GM19372 (cell line): ENCODE measurements around the gene CLEC19A.

Experiments used
- ATAC-seq: cut with Tn5 transposase; IDR thresholded peaks from one replicate; pipeline ENCODE4 v1.9.1; 2021; ENCODE audit warnings: mild to moderate bottlenecking, low read depth, moderate library complexity; ENCODE audit not compliant: unreplicated experiment

The CLEC19A gene

DNA sequence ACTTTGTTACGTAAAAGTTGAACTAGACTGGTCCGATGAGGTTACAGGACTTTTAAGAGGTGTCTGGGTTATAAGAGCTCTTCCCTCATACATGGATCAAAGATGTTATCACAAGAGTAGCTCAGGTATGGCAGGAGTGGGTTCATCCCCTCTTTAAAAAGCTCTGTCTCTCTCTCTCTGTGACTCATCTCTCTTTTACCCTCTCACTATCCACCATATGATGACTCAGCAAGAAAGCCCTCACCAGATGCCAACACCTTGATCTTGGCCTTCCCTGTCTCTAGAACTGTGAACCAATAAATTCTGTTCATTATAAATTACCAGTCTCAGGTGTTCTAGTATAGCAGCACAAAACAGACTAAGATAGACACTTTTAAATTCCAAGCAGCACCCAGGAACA lies 1.9 kb upstream of the CLEC19A start:
- ATAC-seq, result no peak

DNA sequence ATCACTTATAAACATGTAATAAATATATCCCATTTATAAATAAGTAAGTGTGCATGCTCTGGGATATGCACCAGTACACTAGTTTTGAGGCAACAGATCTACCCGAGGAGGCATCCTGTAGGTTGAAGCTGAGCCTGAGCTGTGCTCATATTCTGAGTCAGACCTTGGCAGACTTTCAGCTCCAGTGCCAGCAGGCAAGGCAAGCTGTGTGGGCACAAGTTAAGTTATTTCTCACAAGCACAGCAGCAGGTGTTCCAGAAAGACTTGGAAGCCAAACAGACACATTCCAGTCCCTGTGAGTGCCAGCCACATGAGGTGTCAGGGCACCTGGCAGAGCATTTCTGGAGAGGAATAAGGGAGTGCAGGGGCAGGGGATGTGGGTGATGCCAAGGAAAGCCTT lies 1.3 kb upstream of the CLEC19A start:
- ATAC-seq, result no peak

- ATAC-seq, result no peak
Observed at GRCh38 chr16:19286827-19287226, 1.3 kb downstream of the CLEC19A start.

DNA sequence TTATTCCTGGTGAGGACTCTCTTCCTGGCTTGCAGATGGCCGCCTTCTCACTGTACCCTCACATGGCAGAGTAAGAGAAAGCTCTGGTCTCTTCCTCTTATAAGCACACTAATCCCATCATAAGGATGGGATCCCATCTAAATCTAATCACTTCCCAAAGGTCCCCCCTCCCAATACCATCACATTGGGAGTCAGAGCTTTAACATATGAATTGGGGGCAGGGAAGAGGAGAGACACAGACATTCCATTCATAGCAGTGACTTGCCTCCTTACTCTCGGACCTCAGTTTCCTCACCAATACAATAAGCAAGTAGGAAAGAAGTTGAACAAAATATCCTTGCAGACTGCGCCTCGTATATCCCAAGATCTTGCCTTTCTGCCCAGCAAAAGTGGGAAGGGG lies 1.7 kb downstream of the CLEC19A start:
- ATAC-seq, result no peak

DNA sequence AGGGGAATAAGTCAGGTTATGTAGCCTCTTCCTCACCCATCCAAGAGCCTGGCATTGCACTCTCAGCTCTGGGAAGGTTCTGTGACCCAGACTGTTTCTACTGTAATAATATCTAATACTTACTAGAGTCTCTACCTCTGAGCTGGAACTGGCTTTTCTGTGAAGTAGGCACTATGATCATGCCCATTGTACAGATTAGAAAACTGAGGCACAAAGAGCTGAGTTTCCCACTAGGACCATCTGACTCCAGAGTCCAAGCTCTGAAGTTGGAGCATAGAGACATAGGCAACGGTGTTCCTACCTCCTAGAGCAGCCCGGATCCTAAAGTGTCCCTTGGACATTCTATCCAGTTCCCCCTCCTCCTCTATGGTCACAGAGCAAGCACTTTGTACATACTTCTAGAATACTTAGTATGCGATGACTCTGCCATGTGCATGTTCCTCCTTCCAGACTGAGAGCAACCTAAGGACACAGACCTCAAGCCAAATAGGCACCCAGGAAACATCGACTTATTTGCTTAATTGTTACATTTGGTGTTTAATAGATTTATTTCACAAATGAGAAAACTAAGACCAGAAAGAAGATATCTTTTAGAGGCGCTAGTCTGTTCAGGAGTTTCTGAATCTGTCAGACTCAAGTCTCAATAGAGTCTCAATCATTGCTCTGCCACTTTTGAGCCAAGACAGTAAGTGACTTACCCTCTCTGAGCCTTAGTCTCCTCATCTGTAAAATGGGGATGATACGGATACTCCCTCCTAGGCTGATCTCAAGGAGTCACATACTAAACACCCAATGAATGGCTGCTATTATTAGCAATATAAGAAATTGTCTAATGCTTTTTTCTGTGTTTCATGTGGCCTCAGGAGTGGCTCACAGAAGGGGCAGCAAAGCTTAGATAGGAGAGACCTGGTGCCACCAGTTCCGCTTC lies 3.6 kb downstream of the CLEC19A start:
- no peak for ATAC-seq

DNA sequence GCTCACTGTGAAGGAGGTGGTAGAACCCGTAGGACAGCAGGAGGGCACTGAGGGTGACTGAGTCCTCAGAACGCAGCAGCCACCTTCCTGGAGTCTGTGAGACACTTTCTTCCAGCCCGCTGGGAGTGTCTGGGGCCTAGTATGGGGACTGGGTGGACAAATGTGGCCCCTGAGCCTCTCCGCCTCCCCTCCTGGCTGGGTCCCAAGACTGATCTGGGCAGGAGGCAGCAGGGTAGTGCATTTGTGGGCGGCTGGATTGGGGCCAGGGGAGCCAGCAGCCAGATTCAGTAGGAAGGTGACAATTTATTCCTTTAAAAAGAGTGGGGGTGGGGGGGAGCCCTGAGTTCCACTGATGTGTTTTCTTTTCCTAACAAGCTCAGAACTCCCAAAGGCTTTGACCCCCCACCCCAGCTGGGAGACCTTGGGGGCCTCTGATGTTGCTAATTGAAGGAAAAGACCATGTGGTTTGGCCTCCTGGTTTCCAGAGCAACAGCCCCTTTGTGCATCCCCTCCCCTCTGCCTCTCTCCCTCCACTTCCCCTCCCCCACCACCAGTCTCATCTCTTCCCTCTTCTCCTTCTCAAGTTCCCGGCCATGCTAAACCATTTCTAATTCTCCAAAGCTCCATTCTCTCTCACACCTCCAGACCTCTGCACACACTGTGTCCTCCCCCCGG lies 4.4 kb downstream of the CLEC19A start:
- no peak for ATAC-seq

DNA sequence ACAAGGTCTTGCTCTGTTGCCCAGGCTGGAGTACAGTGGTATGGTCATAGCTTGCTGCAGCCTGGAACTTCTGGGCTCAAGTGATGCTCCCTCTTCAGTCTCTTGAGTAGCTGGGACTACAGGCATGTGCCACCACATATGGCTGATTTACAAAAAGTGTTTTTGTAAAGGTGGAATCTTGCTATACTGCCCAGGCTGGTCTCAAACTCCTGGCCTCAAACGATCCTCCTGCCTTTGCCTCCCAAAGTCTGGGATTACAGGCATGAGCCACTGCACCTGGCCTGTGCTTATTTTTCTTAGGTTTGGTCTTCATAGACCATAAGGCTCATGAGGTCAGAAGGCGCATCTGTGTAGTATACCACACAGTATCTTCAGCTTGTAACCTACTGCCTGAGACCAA lies 5.3 kb downstream of the CLEC19A start:
- ATAC-seq, result no peak

GRCh38 chr16:19291475-19291874 lies 5.9 kb downstream of the CLEC19A start:
- no peak for ATAC-seq

DNA sequence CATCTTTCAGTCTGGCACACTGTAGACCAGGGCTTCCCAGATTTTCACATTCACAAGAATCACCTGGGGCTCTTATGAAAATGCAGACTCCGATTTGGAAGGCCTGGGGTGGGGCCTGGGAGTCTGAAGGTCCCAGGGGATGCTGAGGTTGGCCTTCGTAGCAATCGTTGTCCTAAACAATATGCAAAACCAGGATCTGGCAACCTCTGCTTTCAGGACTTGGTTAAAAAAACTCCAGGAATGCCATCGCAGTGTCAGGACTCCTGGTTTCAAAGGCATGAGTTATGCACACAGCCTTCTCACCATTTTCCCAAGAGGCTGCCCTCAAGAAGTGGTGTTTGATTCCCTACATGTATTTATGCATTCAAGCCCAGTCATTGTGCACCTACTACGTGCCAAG lies 6.7 kb downstream of the CLEC19A start:
- no peak for ATAC-seq

DNA sequence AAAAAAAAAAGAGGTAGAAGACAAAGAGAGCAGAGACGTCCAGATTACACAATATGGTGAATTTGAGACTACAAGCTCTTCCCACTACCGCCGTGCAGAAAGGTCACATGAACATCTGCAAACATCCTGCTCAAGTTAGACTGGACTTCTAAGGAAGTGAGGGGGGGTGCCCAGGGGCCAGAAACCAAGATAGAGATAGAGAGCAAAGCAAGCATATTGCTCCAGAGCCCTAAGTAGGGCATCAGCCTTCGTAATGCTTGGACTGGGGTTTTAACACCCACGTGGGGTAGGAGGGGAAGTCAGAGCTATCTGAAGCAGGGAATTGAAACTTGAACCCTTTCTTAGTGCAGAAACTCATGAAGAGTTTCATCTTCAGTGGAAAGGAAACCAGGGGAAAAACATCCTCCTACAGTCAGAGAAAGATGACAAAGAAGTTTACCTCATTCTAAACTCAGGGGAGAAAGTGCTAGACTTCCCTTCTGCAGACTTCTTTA lies 8.7 kb downstream of the CLEC19A start:
- ATAC-seq, result peak; percentile 84

DNA sequence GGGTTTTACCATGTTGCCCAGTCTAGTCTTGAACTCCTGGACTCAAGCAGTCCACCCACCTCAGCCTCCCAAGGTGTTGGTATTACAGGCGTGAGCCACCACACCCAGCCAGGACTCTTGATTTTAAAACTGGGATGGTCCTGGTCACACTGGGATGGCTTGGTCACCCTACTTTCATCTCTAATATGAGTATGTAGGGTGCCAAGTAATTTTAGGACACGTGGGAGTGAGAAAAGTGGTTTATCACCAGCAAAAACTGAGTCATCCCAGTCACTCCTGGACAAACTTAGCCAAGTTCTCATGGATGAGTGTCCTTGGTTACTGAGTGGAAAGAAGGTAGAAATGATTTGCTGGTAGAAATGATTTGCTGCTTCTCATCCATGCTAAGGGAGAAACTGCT lies 9.9 kb downstream of the CLEC19A start:
- ATAC-seq, result no peak

DNA sequence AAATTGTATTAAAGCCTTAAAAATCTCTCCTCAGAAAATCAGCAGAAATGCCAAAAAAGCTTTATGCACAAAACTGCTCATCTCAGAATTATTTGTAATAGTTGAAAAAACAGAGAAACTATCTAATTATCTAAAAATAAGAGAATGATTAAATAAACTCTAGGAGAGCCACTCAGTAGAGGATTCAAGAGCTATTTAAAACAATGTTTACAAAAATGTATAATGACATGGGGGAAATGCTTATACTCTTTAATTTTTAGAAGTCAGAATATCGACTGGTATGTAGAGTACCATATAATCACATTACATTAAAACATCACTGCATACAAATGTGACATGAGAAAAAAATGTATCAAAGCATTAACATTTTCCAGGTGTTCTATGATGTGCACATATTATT lies 11.9 kb downstream of the CLEC19A start:
- no peak for ATAC-seq

DNA sequence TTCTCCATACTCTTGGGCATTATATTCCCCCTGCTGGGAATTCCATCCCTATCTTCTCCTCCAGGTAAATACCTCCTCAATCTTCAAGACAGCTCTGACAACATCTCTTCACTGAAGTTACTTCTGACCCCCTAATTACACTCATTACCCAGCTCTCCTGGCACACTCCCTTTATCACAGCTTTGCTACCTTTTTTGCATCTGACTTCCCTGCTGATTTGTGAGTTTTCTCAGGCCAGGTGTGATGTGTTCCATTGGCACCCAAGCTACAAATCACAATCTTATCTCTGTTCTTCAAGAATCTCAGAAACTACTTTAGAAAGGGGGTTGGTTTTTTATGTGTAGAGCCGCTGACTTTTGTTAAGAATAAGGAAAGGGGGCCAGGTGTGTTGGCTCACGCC lies 14.0 kb downstream of the CLEC19A start:
- ATAC-seq, result no peak

DNA sequence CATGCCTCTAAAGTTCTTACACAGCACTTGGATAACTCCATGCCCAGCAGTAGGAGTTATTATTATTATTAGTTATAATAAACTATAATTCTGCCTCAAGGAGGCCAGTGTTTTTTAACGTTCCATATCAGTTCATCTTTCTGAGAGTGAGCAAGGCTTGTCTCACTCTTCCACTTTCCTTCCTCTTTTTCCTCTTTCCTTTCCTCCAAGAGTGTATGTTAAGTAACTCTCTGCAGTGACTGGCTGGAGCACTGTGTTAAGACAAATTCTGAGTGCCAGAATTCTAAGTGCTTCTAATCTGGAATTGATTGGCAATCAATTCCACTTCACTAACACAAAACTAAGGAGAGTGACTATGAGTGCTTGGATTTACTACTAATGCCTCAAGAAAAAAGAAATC lies 16.4 kb downstream of the CLEC19A start:
- no peak for ATAC-seq

DNA sequence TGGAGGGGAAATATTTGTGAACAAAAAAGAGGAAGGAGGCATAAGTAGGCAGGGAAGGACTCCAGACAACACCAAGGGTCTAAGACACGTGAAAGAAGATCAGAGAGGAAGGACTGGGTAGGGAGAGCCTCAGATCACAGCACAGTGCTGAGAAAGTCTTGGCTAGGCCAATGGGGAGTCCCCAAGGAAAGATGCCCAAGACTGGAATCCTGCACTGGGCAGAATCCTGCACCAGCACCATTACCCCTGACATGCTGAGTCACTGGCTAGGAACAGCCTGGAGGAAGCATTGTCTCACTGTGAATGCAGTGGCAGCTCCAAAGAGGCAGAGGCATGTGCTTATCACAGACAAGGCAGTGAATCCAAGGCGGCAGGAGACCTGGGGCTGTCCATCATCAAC lies 19.2 kb downstream of the CLEC19A start:
- no peak for ATAC-seq

GRCh38 chr16:19305443-19305842 lies 19.9 kb downstream of the CLEC19A start:
- ATAC-seq, result no peak

GRCh38 chr16:19307587-19308241 lies 22.2 kb downstream of the CLEC19A start:
- ATAC-seq, result no peak

DNA sequence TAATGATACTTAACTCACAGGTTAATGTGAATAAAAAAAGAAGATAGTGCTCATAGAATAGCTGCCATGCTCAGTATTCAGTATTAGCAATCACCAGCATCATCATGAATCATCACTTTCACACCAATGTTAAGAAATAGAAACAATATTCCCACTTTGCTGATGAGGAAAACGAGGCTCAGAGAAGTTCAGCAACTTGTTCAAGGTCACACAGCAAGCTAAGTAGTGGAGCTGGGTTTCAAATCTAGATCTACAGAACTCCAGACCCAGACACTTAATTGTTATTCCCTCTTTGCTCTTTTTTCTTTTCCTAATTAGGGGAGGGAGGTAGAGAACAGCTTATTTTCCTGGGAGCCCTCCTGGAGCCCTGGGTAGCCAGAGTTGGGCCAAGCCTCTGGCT lies 22.9 kb downstream of the CLEC19A start:
- no peak for ATAC-seq

DNA sequence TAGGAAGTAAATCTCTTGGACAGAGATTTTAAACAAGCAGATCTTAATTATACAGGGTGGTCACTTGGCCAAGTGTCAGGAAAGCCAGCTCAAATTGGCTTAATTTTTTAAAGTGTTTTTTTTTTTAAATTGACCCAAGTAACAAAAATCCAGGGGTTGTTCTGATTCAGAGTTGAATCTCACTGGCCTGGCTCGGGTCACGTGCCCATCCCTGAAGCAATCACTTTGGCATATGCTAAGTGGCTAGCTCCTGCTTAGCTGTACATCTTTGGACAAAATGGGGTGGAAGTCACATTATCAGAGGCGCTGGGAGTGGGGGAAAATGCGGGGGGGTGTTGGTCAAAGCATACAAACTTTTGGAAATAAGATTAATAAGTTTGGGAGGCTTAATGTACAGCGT lies 23.6 kb downstream of the CLEC19A start:
- no peak for ATAC-seq

DNA sequence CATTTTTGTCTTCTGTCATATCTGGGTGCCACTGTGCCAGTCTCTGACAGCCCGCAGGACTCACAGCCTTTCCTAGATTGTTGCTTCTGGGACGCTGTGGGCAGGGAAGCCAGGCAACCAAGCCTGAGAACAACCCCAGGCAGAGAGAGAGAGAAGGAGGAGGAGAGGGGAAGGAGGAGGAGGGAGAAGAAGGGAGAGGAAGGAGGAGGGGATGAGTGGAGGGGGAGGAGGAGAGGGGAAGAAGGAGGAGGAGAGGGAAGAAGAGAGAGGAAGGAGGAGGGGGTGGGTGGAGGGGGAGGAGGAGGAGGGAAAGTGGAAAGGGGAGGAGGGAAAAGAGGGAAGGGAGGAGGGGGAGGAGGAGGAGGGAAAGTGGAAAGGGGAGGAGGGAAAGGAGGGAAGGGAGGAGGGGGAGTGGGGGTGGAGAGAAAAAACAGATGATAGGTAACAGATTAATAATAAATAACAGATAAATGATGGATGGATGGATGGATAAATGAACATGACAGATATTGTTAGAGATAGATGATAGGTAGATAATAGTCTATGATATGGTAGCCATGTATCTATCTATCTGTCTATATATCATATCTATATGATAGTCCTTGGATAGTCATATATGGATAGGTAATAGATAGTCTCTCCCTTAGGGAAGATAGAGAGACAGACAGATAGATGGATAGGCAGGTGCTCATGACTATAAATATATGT lies 29.3 kb downstream of the CLEC19A start:
- no peak for ATAC-seq
